Lower leg skin (tissue), 4 donors: ENCODE data around the gene MED7. TPM values are rescaled to one million over a fixed set of nuclear protein-coding genes. Genes with fewer than 3 reads are reported as not detected.

ENCODE experiments used
- DNase-seq, 2 donors: peaks; one replicate each; pipeline ENCODE4 v3.0.0-alpha.2; 2019; ENCODE audit warnings: low spot score in 2 of 2
- H3K4me3 ChIP-seq: fragments of 200-600 bp; sonication (generic); 2 replicates; pipeline ENCODE4 v1.5.1; 2017; ENCODE audit warnings: mild to moderate bottlenecking, low read depth; ENCODE audit not compliant: poor library complexity, severe bottlenecking
- POLR2A ChIP-seq, 2 donors: fragments of 450-650 bp; IDR thresholded peaks; one replicate each; pipeline ENCODE4 v1.6.1; 2016 to 2017; ENCODE audit warnings: antibody characterized with exemption in 2 of 2, mild to moderate bottlenecking in 1 of 2, moderate library complexity in 1 of 2
- WGBS, 2 donors: methylation state at CpG; one replicate each; pipeline ENCODE4 v1.1.5; 2018; 5-methylcytosine and 5-hydroxymethylcytosine counted together
- intact Hi-C: fragments of 100-400 bp; cut with DNase I; formaldehyde crosslinking; loops from one replicate; pipeline ENCODE4 v1.15.0; 2023; ENCODE audit warnings: low total_unique reads
- total RNA-seq, 4 donors: library from RNA; depleted of rRNA; stranded (reverse); fragments of >200 nt; gene quantifications; one replicate each; pipeline ENCODE4 v1.1.0, GENCODE V29; 2016
- TF ChIP-seq, protein P1 (sequence below), 3 donors: fragments of 450-650 bp; IDR thresholded peaks; one replicate each; pipeline ENCODE4 v1.5.1; 2016; ENCODE audit warnings: antibody characterized with exemption in 3 of 3, mild to moderate bottlenecking in 3 of 3, moderate library complexity in 2 of 3

The MED7 gene
- total RNA-seq, 4 donors from 2014 or later: 6.2 to 11.2 (median 8.4) TPM

DNA sequence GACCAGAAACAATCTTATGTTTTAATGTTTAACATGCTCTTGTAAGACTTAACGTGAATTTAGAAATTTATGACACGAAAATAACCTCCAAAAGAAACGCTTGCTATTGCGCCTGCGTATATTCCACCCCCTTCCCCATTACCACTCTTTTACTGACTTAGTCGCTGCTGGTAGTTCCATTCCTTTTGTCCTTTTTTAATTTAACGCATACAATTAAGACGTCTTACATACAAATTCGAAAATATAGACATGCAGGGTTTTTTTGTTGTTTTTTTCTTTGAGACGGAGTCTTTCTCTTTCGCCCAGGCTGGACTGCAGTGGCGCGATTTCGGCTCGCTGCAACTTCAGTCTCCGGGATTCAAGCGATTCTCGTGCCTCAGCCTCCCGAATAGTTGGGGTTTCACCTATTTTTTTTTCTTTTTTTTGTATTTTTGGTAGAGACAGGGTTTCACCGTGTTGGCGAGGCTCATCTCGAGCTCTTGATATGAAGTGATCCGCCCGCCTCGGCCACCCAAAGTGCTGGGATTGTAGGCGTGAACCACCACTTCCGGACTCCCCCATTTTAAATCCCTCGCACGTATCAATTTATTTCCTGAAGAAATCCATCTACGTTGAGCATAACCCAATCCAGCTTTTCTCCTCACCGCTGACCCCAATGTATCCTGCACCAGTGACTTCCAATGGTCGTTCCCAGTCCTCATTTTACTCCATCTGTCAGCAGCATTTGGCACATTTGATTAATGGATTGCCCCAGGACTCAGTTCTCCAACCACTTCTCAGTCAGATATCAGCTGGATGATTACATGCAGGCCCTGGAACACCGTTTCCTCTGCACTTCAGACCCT, 684 bp upstream of the MED7 start:
- intact Hi-C loops: no loop called here
- DNase-seq: peak; percentile 50 to 89
- TF ChIP-seq, protein P1, sequence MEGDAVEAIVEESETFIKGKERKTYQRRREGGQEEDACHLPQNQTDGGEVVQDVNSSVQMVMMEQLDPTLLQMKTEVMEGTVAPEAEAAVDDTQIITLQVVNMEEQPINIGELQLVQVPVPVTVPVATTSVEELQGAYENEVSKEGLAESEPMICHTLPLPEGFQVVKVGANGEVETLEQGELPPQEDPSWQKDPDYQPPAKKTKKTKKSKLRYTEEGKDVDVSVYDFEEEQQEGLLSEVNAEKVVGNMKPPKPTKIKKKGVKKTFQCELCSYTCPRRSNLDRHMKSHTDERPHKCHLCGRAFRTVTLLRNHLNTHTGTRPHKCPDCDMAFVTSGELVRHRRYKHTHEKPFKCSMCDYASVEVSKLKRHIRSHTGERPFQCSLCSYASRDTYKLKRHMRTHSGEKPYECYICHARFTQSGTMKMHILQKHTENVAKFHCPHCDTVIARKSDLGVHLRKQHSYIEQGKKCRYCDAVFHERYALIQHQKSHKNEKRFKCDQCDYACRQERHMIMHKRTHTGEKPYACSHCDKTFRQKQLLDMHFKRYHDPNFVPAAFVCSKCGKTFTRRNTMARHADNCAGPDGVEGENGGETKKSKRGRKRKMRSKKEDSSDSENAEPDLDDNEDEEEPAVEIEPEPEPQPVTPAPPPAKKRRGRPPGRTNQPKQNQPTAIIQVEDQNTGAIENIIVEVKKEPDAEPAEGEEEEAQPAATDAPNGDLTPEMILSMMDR (IDR thresholded peaks at IDR 0.05): no peak
- no peak for TF ChIP-seq POLR2A (IDR thresholded peaks at IDR 0.05)
- WGBS, 2 donors: 5 to 8% methylated on average over 33 of the region's 33 CpGs
- peak overlapping the region; percentile 28 for H3K4me3 ChIP-seq

DNA sequence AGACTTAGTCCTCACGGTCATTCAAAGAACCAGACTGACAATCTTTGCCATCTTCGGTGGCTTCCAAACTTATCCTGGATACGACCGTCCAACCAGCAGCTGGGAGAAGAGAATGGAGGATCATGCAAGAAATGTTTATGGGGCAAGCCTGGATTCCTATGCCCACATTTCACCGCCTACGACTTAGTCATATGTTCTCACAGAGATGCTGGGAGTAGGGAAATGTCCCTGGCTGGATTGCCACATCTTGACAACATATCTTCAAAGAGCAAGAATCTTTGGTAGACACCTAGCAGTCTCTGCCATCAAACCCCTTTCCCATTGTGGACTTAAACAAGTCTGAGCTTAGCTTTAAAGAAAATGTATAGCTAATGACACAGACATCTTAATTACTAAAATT, 5.0 kb downstream of the MED7 start:
- intact Hi-C loops: no loop called here
- peak in 1 of 2 donors; percentile 45 for DNase-seq
- TF ChIP-seq POLR2A (IDR thresholded peaks at IDR 0.05): no peak
- TF ChIP-seq, protein P1 (IDR thresholded peaks at IDR 0.05): no peak
- H3K4me3 ChIP-seq: no peak overlapping the region
- WGBS, 2 donors: 87 to 99% methylated on average over 6 of the region's 6 CpGs

DNA sequence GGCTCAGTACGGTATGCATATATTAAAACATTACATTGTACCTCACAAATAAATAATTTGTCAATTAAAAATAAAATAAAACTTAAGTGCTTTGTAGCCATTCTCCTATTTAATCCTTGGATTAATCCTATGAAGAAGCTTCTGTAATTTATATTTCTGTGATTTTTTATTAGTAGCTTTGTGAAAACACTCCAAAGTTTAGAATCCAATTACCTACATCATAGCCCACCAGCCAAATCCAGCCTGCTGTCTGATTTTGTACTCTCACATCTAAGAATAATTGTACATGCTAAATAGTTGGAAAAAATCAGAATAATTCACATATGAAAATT, 10.4 kb downstream of the MED7 start:
- no peak for TF ChIP-seq POLR2A (IDR thresholded peaks at IDR 0.05)
- TF ChIP-seq, protein P1 (IDR thresholded peaks at IDR 0.05): no peak
- DNase-seq: no peak
- 29 to 43% methylated on average over 1 of the region's 1 CpG for WGBS, 2 donors
- H3K4me3 ChIP-seq: no peak overlapping the region
- intact Hi-C loops: no loop called here

DNA sequence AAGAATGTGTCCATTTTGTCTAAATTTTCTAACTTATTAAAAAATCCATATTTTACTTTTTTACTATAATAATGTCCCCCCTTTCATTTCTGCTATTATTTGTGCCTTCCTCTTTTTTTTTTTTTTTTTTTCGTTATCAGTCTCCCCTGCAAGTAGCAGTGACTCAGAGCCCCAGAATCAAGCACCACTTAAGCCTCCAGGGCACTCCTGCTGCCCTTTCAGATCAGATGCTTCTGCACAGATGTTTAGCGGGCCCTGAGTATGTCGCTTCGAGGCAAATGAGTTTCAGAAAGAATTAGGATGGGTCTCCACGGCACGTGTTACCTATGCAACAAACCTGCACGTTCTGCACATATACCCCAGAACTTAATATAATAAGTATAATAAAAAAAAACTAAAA, 11.7 kb downstream of the MED7 start:
- no peak overlapping the region for H3K4me3 ChIP-seq
- intact Hi-C loops: no loop called here
- DNase-seq: no peak
- 33 to 55% methylated on average over 7 of the region's 7 CpGs for WGBS, 2 donors
- TF ChIP-seq, protein P1 (IDR thresholded peaks at IDR 0.05): no peak

DNA sequence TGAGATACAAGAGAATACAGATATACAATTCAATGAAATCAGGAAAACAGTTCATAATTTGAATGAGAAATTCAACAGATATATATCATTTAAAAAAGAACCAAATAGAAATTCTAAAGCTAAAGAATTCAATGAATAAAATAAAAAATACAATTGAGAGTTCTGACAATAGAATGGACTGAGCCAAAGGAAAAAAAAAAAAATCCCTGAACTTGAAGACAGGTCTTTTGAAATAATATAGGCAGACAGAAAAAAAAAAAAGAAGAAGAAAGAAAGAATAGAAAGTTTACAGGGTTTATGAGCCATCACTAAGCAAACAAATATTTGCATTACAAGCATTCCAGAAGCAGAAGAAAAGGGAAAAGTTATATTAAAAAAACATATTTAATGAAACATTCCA, 21.0 kb downstream of the MED7 start:
- DNase-seq: no peak
- intact Hi-C loops: no loop called here

More for the DNA sequence above, 21.0 kb downstream of the MED7 start:
- H3K4me3 ChIP-seq: no peak overlapping the region
- TF ChIP-seq, protein P1 (IDR thresholded peaks at IDR 0.05): no peak
- TF ChIP-seq POLR2A (IDR thresholded peaks at IDR 0.05): no peak
